Left hindlimb (tissue), 1 donor: ENCODE results near the gene RASA2.
"Not testable (repeated sequence)": the region's sequence is repeated elsewhere in the genome, so short reads cannot be mapped to it uniquely, and the experiment has no call there.

ENCODE experiments used
- DNase-seq: peaks from one replicate; pipeline ENCODE4 v3.0.0-alpha.2; 2018

The RASA2 gene

GRCh38 chr3:141594357-141594756, 107.5 kb downstream of the RASA2 start:
- DNase-seq, result no peak

GRCh38 chr3:141597931-141598330, 111.1 kb downstream of the RASA2 start:
- DNase-seq, result no peak

GRCh38 chr3:141600331-141600730, 113.5 kb downstream of the RASA2 start:
- DNase-seq, result no peak

GRCh38 chr3:141602706-141603105, 115.9 kb downstream of the RASA2 start:
- no peak for DNase-seq

GRCh38 chr3:141603473-141604035, 116.7 kb downstream of the RASA2 start:
- no peak for DNase-seq

GRCh38 chr3:141605883-141606282, 119.1 kb downstream of the RASA2 start:
- no peak for DNase-seq

GRCh38 chr3:141608438-141608837, 121.6 kb downstream of the RASA2 start:
- no peak for DNase-seq

GRCh38 chr3:141610939-141611338, 124.1 kb downstream of the RASA2 start:
- DNase-seq, result no peak

- no peak for DNase-seq
Observed at GRCh38 chr3:141618103-141618910, 131.5 kb downstream of the RASA2 start.

- DNase-seq, result no peak
Observed at GRCh38 chr3:141618938-141619337, 132.1 kb downstream of the RASA2 start.

- DNase-seq, result no peak
Observed at GRCh38 chr3:141619450-141619849, 132.6 kb downstream of the RASA2 start.

GRCh38 chr3:141623691-141624090, 136.9 kb downstream of the RASA2 start:
- DNase-seq, result no peak

GRCh38 chr3:141625506-141625905, 138.7 kb downstream of the RASA2 start:
- DNase-seq, result no peak

GRCh38 chr3:141628334-141628733, 141.5 kb downstream of the RASA2 start:
- not testable (repeated sequence) for DNase-seq

GRCh38 chr3:141628868-141629441, 142.1 kb downstream of the RASA2 start:
- not testable (repeated sequence) for DNase-seq

GRCh38 chr3:141629976-141630375, 143.1 kb downstream of the RASA2 start:
- DNase-seq, result no peak

GRCh38 chr3:141632779-141633374, 146.1 kb downstream of the RASA2 start:
- no peak for DNase-seq

GRCh38 chr3:141642215-141642614, 155.4 kb downstream of the RASA2 start:
- no peak for DNase-seq

GRCh38 chr3:141643391-141643790, 156.6 kb downstream of the RASA2 start:
- DNase-seq, result no peak

- no peak for DNase-seq
Observed at GRCh38 chr3:141643796-141644195, 157.0 kb downstream of the RASA2 start.

- no peak for DNase-seq
Observed at GRCh38 chr3:141644931-141645330, 158.1 kb downstream of the RASA2 start.

GRCh38 chr3:141646760-141647561, 160.1 kb downstream of the RASA2 start:
- DNase-seq, result peak; percentile 43

GRCh38 chr3:141647562-141647915, 160.7 kb downstream of the RASA2 start:
- no peak for DNase-seq
